HG02588 (cell line): Measurements from ENCODE around the gene PES1.
"Not testable (repeated sequence)": the region's sequence is repeated elsewhere in the genome, so short reads cannot be mapped to it uniquely, and the experiment has no call there.

Experiments
- ATAC-seq: cut with Tn5 transposase; IDR thresholded peaks from one replicate; pipeline ENCODE4 v1.9.1; 2021; ENCODE audit warnings: mild to moderate bottlenecking, moderate library complexity; ENCODE audit not compliant: unreplicated experiment

The PES1 gene

GRCh38 chr22:30578481-30578880, 13.2 kb downstream of the PES1 start:
- no peak for ATAC-seq

GRCh38 chr22:30575859-30576258, 15.9 kb downstream of the PES1 start:
- no peak for ATAC-seq

- ATAC-seq = no peak
Observed at GRCh38 chr22:30574997-30575671, 16.6 kb downstream of the PES1 start.

- ATAC-seq = no peak
Observed at GRCh38 chr22:30574095-30574981, 17.4 kb downstream of the PES1 start, which contains the start of gene GAL3ST1. GAL3ST1 (minus strand) TSS chr22:30574665; CDS start chr22:30557392, 17,273 bp downstream.

GRCh38 chr22:30573594-30574094, 18.1 kb downstream of the PES1 start:
- no peak for ATAC-seq

GRCh38 chr22:30572840-30573593, 18.7 kb downstream of the PES1 start:
- no peak for ATAC-seq

- no peak for ATAC-seq
Observed at GRCh38 chr22:30572210-30572609, 19.5 kb downstream of the PES1 start.

- no peak for ATAC-seq
Observed at GRCh38 chr22:30569674-30570202, 22.0 kb downstream of the PES1 start.

- no peak for ATAC-seq
Observed at GRCh38 chr22:30568137-30568805, 23.4 kb downstream of the PES1 start.

GRCh38 chr22:30567277-30567676, 24.4 kb downstream of the PES1 start:
- ATAC-seq = not testable (repeated sequence)

GRCh38 chr22:30566125-30566524, 25.6 kb downstream of the PES1 start:
- ATAC-seq = no peak

- no peak for ATAC-seq
Observed at GRCh38 chr22:30565341-30565740, 26.4 kb downstream of the PES1 start.

- no peak for ATAC-seq
Observed at GRCh38 chr22:30564761-30565119, 27.0 kb downstream of the PES1 start.

- no peak for ATAC-seq
Observed at GRCh38 chr22:30564045-30564760, 27.5 kb downstream of the PES1 start.

- ATAC-seq = no peak
Observed at GRCh38 chr22:30562366-30562765, 29.3 kb downstream of the PES1 start.

- ATAC-seq = no peak
Observed at GRCh38 chr22:30561402-30562189, 30.1 kb downstream of the PES1 start.

GRCh38 chr22:30560643-30561202, 31.0 kb downstream of the PES1 start:
- ATAC-seq = not testable (repeated sequence)

- ATAC-seq = no peak
Observed at GRCh38 chr22:30559889-30560288, 31.8 kb downstream of the PES1 start.

- ATAC-seq = no peak
Observed at GRCh38 chr22:30557243-30557642, 34.5 kb downstream of the PES1 start.
